ENCODE measurements around the gene GPR155. TPM values are rescaled to one million over a fixed set of nuclear protein-coding genes. Genes with fewer than 3 reads are reported as not detected.
"Not testable (repeated sequence)": the region's sequence is repeated elsewhere in the genome, so short reads cannot be mapped to it uniquely, and the experiment has no call there.

GPR155 gene
- total RNA-seq, 2 donors from 2014 or later, result 8.8 to 18.5 TPM

DNA sequence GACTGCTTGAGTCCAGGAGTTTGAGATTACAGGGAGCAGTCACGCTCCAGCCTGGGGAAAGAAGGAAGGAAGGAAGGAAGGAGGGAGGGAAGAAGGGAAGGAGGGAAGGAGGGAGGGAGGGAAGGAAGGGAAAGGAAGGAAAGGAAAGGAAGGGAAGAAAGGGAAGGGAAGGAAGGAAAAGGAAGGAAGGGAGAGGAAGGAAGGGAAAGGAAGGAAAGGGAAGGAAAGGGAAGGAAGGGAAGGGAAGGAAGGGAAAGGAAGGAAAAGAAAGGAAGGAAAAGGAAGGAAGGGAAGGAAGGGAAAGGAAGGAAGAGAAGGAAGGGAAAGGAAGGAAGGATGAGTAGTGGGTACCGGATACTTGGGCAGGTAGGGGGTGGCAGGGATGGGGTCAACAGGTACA, 32.3 kb downstream of the GPR155 start:
- no peak for DNase-seq (ENCODE audit: low spot score in 2 of 2)
- Mint-ChIP-seq H3K27ac (peak overlapping the region in 1 of 2 donors; percentile 11), H3K36me3 (no peaks in the 10 kb centered on the region), H3K9me3 (no peaks in the 10 kb centered on the region)
- ATAC-seq, result no peak

DNA sequence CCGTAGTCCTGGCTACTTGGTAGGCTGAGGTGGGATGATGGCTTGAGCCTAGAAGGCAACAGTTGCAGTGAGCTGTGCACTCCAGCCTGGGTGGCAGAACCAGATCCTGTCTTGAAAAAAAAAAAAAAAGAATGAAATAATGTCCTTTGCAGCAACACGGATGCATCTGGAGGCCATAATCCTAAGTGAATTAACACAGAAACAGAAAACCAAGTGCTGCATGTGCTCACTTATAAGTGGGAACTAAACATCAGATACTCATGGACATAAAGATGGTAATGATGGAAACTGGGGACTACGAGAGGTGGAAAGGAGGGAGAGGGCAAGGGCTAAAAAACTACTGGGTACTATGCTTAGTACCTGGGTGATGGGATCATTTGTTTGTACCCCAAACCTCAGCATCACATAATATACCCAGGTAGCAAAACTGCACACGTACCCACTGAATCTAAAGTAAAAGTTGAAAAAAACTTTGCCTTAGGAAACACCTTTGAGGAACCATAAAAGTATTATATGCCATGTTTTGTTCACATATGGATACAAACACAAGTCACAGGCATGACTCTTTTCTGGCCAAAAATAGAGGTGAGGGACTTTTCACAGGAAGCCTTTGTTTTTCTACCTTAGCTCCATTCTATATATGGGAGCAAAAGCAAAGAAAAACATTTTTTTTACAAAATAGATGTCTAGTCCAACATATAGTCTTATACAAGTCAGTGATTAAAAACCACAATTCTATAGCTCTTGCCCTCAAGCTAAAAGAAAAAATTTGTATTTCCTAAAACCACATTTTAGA, 36.6 kb downstream of the GPR155 start:
- ATAC-seq (no peak), DNase-seq (ENCODE audit: low spot score in 2 of 2) (no peak)
- H3K27ac Mint-ChIP-seq, result peak overlapping the region in 1 of 2 donors; percentile 44
- peaks cover 0 to 8% of the 10 kb centered on the region in 2 donors for H3K36me3 Mint-ChIP-seq
- H3K9me3 Mint-ChIP-seq, result no peaks in the 10 kb centered on the region

DNA sequence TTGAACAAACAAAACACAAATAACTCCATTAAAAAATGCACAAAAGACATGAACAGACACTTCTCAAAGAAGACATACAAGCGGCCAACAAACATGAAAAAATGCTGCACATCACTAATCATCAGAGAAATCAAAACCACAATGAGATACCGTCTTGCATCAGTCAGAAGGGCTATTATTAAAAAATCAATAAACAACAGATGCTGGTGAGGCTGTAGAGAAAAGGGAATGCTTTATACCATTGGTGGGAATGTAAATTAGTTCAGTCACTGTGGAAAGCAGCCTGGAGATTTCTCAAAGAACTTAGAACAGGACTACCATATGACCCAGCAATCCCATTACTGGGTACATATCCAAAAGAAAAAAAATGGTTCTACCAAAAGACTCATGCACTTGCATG, 37.8 kb downstream of the GPR155 start:
- DNase-seq (ENCODE audit: low spot score in 2 of 2) (no peak), ATAC-seq (no peak)
- Mint-ChIP-seq H3K36me3 (peaks cover 0 to 8% of the 10 kb centered on the region in 2 donors), H3K9me3 (no peaks in the 10 kb centered on the region), H3K27ac (peak overlapping the region in 1 of 2 donors; percentile 44)

DNA sequence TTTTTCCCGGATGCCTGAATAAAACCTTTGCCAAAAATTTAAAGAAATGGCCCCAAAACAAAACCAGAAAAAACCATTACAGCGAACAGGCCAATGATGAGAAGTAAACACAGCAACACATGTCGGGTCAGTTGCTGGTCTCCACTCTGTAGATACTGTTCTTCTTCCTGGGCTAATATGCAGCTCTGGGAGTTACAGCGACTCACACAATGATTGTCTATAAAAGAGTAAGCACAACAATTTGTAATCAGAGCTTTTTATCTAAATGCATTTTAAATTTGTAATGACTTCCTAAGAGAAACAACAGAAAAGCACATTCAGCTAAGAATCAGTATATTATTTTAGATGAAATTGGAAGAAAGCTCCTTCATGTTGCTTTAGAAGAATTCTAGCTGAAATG, 40.3 kb downstream of the GPR155 start:
- no peak overlapping the region for H3K27ac Mint-ChIP-seq
- DNase-seq (ENCODE audit: low spot score in 2 of 2) (no peak), ATAC-seq (no peak)
- no peaks in the 10 kb centered on the region for H3K9me3 Mint-ChIP-seq
- peaks cover 0 to 8% of the 10 kb centered on the region in 2 donors for H3K36me3 Mint-ChIP-seq

DNA sequence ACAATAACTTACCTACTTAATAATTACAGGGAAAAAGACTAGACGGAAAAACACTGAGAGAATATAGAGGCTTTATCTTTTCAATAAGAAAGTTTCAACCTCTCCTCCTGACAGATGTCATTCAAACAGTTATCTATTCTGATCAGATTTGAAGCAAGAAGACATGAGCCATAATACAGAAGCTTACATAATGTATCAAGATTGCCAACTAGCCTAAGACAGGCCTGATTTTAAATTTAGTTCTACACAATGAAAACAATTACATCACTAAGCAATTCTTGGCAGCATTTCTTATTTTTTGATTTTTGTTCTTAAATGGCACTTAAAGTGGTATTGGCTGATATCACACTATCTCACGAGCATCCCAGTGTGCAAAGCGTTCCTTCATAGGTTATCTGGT, 41.6 kb downstream of the GPR155 start:
- Mint-ChIP-seq H3K9me3 (no peaks in the 10 kb centered on the region), H3K27ac (no peak overlapping the region), H3K36me3 (peaks cover 0 to 8% of the 10 kb centered on the region in 2 donors)
- no peak for ATAC-seq
- no peak for DNase-seq (ENCODE audit: low spot score in 2 of 2)

DNA sequence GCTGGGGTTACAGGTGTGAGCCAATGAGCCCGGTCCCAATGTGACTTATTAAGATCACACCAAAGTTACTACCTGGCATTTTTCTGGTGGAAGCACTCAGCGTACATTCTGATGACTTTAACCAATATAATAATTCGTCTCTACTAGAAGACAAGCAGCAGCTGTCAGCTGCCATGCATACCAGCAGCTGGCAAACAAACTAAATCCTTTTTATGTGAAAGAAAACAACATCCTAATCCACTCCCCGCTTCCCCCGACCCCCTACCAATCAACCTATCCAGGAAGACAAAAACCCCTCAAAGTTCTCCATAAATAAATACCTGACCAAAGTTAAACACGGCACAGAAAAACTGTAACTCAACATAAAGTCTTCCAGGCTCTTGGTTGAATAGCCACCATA, 42.1 kb downstream of the GPR155 start:
- DNase-seq (ENCODE audit: low spot score in 2 of 2) (no peak), ATAC-seq (no peak)
- Mint-ChIP-seq H3K36me3 (peaks cover 0 to 8% of the 10 kb centered on the region in 2 donors), H3K27ac (no peak overlapping the region), H3K9me3 (no peaks in the 10 kb centered on the region)

DNA sequence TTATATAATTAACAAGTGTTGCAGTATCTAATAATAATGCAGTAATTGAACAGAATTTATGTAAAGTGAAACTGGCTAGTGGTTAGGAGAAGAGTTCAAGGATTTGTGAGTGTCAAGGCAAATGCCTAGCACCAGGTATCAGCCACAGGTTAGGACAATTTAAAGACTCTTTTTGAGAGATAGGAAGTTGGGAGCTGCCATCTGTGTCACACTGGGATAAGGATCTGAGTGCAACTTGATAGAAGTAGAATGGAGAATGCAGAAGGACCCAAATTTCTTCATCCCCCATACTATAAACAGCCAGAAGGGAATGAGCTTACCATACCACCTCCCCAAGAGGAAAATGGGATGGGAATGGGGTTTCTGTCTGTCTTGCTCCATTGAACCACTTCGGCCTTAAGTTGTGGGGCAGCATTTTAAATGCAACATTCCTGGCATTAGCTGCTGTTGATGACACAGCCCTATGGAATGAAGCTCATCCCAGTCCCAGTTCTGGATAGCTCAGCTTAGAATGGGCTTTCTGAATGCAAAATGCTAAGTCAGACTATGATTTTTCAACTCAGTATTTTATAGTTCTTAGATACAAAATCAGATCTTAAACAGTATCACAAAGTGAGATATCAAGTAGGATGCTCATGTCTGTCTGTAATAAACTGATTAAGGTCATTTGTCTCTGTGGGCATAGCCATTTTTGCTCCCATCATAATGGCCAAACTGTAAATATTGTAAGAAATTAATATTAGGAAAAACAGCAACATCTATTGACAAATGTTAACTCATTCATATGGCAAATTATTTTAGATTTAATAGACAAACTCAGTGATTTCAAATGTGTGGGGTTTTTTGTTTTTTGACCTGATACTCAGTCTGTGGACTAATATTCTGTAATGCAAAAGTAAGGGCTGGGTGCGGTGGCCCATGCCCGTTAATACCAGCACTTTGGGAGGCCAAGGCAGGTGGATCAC, 44.0 kb downstream of the GPR155 start:
- no peaks in the 10 kb centered on the region for H3K36me3 Mint-ChIP-seq
- ATAC-seq (no peak), DNase-seq (ENCODE audit: low spot score in 2 of 2) (no peak)
- no peak overlapping the region for H3K27ac Mint-ChIP-seq
- H3K9me3 Mint-ChIP-seq, result no peaks in the 10 kb centered on the region

DNA sequence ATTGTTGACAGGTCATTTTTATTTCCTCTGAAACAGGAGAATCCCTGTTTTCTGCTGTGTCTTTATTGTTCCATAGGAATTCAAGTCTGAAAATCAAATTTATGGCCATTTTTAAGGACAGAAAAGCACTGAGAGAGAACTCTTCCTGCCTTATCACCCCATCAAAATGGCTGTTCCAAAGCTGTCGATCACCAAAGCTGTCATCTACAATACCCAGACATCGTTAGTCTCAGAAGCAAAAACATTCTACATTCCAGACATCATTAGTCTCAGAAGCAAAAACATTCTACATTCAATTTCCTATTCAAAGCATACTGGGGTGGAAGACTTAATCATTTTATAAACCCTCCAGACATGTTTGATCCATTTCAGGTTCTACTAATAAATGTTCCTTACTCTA, 46.9 kb downstream of the GPR155 start:
- no peak overlapping the region for H3K27ac Mint-ChIP-seq
- no peaks in the 10 kb centered on the region for H3K9me3 Mint-ChIP-seq
- no peak for DNase-seq (ENCODE audit: low spot score in 2 of 2)
- no peaks in the 10 kb centered on the region for H3K36me3 Mint-ChIP-seq
- ATAC-seq, result no peak

DNA sequence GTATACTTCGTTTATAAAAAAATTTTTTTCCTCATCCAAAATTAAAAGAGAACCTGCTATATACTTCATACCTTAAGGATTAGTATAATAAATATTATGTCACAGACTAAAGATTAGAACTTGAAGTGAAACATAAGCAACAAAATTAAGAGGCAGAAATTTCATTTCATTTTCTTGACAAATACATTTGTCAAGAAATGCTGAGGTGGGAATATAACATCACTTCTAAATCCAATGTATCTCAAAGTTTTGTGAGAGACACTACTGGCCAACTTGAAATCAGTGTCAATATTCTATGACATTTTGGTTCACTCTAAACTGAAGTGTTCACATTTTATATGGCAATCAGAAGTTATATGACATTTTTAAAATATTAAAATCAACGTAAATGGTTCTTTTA, 47.5 kb downstream of the GPR155 start:
- no peak for ATAC-seq
- H3K27ac Mint-ChIP-seq, result no peak overlapping the region
- no peak for DNase-seq (ENCODE audit: low spot score in 2 of 2)
- H3K36me3 Mint-ChIP-seq, result no peaks in the 10 kb centered on the region
- no peaks in the 10 kb centered on the region for H3K9me3 Mint-ChIP-seq

DNA sequence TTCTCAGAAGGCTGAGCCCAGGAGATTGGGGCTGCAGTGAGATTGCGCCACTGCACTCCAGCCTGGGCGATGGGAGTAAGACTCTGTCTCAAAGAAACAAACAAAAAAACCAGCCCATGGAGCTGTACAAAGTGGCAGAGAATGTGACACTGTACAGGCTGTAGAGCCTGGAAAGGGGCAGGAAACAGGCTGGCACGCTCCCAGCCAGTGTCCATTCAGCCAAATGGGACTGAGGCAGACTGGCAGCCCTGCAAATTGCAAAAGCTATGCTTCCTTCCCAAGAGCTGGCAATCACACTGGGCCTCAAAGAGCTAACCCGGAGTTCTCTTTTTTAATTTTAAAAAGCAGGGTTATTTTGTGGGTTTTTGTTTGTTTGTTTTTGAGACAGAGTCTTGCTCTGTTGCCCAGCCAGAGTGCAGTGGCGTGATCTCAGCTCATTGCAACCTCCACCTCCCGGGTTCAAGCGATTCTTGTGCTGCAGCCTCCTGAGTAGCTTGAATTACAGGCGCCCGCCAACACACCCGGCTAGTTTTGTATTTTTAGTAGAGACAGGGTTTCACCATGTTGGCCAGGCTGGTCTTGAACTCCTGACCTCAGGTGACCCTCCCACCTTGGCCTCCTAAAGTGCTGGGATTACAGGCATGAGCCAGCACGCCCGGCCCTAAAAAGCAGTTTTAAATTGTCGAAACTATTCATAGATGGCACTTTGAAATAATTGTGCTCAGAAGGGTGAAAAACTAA, 48.5 kb downstream of the GPR155 start:
- Mint-ChIP-seq H3K27ac (peak overlapping the region in 1 of 2 donors; percentile 72), H3K36me3 (no peaks in the 10 kb centered on the region), H3K9me3 (no peaks in the 10 kb centered on the region)
- DNase-seq (ENCODE audit: low spot score in 2 of 2), result no peak
- no peak for ATAC-seq

DNA sequence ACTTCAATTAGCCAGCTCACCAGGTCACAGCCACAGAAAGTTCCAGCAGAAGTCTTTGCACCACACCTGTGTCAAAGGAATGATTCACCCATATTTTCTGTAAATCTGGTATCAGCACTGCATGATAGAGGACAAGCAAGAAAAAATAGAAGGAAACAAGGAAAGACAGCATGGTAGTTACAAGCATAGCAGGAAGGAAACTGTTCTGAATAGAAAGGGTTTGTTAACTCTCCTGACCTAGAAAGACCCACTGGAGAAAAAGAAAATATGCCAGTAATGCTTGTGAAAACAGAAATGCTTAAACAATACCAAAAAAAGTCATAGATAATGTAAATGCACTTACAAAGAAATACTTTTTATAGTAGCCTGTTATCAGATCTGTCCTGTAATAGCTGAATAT, 50.5 kb downstream of the GPR155 start:
- DNase-seq (ENCODE audit: low spot score in 2 of 2) (no peak), ATAC-seq (no peak)
- H3K27ac Mint-ChIP-seq, result no peak overlapping the region
- no peaks in the 10 kb centered on the region for H3K9me3 Mint-ChIP-seq
- peaks cover under 1 to 4% of the 10 kb centered on the region in 2 donors for H3K36me3 Mint-ChIP-seq

DNA sequence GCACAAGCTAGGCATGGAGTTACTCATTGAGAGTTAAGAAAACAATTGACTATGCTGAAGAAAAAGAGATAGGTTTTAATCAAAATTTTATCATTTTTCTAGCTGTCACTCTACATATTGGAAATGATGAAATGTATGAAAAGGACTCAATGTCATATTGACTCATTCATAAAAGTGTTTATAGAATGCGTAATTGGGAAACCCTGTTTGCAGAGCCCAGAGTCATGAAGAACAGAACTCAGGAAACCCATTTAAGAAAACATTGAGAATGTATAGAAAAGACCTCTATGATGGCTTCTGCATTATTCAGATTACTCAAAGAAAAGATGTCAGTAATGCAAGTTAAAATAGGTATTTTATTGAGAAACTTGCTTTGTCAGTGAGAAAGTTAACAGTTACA, 54.9 kb downstream of the GPR155 start:
- peaks cover 6 to 9% of the 10 kb centered on the region in 2 donors for H3K36me3 Mint-ChIP-seq
- no peak overlapping the region for H3K27ac Mint-ChIP-seq
- peaks cover 3 to 4% of the 10 kb centered on the region in 2 donors for H3K9me3 Mint-ChIP-seq
- DNase-seq (ENCODE audit: low spot score in 2 of 2) (no peak), ATAC-seq (no peak)

DNA sequence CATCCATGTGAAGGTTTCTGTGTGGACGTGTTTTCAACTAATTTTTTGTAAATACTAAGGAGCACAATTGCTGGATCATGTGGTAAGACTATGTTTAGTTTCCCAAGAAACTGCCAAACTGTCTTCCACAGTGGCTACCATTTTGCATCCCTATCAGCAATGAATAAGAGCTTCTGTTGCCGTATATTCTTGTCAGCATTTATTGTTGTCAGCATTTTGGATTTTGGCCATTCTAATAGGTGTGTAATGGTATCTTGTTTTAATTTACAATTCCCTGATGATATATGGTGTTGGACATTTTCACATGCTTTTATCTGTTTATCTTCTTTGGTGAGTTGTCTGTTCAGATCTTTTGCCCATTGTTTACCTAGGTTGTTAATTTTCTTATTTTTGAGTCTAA, 56.8 kb downstream of the GPR155 start:
- ATAC-seq (no peak), DNase-seq (ENCODE audit: low spot score in 2 of 2) (no peak)
- peaks cover 3 to 4% of the 10 kb centered on the region in 2 donors for H3K9me3 Mint-ChIP-seq
- H3K36me3 Mint-ChIP-seq, result peaks cover 6 to 9% of the 10 kb centered on the region in 2 donors
- no peak overlapping the region for H3K27ac Mint-ChIP-seq

DNA sequence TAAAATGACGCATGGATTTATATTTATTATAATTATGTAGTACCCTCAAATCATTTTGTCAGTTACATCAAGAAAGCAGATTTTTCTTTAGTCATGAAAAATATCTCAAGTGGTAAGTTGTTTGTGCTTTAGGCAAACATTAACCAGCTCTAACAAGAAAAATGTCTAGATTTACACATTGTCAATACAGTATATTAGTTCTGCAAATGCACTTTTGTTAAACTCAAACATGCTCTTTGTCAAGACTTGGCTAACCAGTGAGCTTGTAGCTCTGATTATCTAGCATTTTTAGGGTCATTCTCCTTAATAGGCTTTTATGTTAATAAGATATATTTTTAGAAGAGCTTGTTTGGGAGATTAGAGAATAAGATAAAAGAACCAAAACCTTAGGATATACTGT, 58.6 kb downstream of the GPR155 start:
- Mint-ChIP-seq H3K27ac (no peak overlapping the region), H3K36me3 (peaks cover 6 to 9% of the 10 kb centered on the region in 2 donors), H3K9me3 (peaks cover 3 to 4% of the 10 kb centered on the region in 2 donors)
- DNase-seq (ENCODE audit: low spot score in 2 of 2), result no peak
- no peak for ATAC-seq

DNA sequence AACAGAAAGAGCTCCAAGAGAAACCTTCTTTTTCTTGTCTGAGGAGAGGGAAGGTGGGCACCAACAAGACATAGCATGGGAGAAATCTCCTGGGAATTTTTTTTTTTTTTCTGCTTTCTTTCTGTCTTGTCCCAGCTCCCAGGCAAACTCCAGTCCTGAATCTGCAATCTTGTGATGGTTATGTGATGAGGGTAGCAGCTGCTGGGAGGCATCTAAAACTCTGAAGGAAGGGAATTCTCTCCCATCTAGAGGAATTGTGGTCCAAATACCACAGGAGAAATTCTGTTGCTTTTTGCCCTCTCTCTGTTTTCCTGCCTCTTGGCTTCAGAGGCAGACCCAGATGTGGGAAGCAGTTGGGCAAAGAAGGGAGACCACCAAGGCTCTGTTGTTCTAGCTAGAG, 74.6 kb downstream of the GPR155 start:
- H3K27ac Mint-ChIP-seq, result no peak overlapping the region
- no peaks in the 10 kb centered on the region for H3K36me3 Mint-ChIP-seq
- ATAC-seq (no peak), DNase-seq (ENCODE audit: low spot score in 2 of 2) (no peak)
- no peaks in the 10 kb centered on the region for H3K9me3 Mint-ChIP-seq

DNA sequence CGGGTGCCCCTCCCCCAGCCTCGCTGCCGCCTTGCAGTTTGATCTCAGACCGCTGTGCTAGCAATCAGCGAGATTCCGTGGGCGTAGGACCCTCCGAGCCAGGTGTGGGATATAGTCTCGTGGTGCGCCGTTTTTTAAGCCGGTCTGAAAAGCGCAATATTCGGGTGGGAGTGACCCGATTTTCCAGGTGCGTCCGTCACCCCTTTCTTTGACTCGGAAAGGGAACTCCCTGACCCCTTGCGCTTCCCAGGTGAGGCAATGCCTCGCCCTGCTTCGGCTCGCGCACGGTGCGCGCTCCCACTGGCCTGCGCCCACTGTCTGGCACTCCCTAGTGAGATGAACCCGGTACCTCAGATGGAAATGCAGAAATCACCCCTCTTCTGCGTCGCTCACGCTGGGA, 76.8 kb downstream of the GPR155 start:
- H3K27ac Mint-ChIP-seq; H3K36me3 Mint-ChIP-seq; ATAC-seq; DNase-seq (ENCODE audit: low spot score in 2 of 2); H3K9me3 Mint-ChIP-seq: not testable (repeated sequence)

DNA sequence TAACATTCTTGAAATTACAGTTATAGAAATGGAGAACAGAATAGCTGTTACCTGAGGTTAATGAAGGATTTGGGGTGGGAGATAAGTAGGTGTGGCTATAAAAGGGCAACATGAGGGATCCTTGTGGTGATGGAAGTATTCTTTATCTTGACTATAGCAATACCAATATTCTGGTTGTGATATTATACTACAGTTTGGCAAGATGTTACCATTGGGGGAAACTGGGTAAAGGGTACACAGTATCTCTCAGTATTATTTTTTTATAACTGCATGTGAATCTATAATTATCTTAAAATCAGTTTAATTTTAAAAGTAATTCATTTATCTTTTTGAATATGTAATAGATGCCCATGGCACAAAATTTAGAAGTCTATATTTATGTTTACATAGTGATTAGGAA, 83.2 kb downstream of the GPR155 start:
- no peaks in the 10 kb centered on the region for H3K9me3 Mint-ChIP-seq
- peaks cover 0 to 9% of the 10 kb centered on the region in 2 donors for H3K36me3 Mint-ChIP-seq
- ATAC-seq (no peak), DNase-seq (ENCODE audit: low spot score in 2 of 2) (no peak)
- H3K27ac Mint-ChIP-seq, result no peak overlapping the region
